Smooth muscle cell of the brain vasculature (primary cell): Measurements from ENCODE around the gene MAML3.

Experiments used
- DNase-seq: peaks from one replicate; pipeline ENCODE4 v3.0.0-alpha.2; 2012; ENCODE audit warnings: low read depth, low spot score

MAML3 gene

DNA sequence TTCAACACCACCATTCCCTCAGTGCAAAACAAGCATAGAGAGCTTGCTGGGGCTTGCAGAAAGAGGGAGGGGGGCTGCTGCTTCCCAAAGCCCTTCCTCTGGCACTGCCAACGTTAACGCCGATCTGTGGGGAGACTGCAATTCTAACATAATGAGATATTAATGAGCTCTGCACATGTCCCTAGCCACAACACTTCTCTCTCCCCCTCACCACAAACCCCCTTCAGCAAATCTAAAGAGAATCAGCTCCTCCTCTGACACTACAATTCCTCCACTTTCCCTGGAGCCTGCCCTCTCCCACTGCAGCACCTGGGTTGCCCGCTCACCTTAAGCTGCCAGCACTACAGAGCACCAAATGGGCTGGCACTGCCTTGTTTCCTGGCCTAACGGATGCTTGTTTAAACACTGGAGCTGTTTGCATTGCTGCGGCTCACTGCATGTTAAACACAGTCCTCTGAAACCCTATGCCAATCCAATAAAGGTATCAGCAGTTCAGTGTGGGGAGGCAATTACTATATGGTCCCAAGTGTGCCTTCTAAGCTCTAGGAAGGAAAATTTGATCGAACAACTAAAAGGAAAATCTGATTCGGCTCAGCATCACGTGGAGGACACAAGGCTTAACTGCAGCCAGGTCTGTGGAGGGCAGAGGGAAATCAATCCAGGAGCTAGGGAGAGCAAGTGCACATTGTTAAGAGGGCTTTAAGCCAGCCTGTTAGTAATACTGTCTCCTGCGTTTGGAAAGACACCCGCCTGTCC lies 232.4 kb downstream of the MAML3 start:
- no peak for DNase-seq

DNA sequence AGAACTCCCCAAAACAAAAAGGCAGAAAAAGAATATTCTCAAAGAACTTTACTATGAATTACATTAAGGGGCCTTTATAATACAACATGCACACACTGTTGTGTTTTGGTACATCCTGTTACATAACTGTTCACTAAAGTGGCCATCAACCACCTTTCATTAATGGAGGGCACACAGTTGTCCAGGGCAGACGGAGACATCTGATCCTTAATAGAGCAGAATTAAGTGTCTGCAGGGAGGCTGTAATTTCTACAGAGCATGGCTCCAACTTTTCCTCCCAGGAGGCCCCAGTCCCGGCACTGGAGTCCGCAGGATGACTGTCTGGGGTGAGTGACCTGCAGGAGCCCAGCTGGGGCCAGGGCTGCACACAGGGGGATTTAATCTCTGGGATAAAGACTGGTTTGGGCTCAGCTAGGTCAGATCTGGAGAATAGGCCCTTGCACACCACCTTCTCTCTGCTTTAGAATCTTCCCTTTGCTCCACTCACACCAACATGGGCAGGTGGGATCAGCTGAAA lies 233.4 kb downstream of the MAML3 start:
- DNase-seq, result no peak

DNA sequence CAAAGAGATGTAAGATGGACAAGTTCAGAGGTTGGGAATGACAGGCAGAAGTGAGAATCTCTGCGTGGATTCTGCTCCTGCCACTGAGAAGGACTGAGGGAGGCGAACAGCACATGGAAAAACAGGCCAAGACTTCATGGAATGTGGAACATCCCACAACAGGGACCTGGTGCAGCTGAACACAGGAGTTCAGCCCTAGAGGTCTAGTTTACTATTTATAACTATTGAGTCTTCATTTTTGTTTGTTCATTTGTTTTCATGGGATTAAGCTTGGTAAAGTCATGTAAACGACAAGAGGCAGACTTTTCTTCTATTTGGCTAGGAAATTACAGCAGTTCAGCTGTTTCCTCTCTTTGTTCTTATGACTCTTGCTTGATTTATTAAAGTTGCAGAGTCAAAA lies 234.5 kb downstream of the MAML3 start:
- no peak for DNase-seq

DNA sequence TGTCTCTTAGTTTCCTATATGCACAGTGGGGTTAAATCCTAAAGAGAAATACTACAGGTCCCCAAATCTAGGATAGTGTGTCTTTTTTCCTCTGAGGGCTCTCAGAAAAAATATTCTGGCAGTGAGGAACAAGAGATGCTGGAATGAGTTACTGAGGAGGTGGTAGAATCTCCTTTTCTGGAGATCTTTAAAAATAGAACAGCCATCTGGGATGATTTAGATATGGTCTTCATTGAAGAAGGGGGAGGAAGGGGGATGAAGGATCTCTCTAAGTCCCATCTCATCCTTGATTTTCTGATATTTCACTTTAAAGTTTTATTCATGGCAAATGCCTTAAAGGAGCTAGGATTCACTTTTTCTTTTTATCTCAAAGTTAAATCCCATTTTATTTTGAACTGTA lies 235.0 kb downstream of the MAML3 start:
- DNase-seq, result no peak

DNA sequence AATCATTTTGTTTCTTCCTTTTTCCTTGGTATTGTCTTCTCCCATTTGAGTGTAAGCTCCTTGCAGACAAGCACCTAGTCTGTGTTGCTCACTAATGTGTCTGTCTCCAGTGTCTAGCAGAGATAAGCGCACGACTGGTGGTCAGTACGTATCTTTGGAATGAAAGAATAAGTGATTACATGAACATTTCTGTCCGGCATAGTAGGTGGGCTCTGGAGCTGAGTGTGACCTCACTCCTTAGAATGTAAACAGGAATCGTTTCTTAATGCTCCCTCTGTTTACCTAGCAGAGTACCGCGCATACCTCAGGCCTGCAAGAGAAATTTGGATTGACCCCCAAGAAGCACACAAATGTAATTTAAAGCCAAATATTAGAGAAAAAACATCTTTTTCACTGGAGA lies 235.4 kb downstream of the MAML3 start:
- no peak for DNase-seq

DNA sequence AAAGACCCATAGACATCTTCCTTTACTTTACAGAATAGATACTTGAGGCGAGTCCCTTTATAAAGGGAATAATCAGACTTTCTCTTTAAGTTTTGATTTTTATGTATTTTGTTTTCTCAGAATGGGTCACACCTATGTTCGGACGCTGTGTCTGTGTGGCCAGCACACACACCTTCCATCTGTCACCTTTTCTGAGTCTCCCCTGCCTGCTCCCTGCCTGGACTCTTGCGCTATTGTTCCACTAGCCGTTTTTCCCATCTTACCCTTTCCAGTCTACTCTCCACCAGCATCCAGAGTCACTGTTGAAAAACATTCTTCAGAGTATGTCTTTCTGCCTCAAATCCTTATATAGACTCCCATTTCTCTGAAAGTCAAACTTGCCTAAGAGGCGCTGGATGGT lies 236.1 kb downstream of the MAML3 start:
- DNase-seq, result no peak

DNA sequence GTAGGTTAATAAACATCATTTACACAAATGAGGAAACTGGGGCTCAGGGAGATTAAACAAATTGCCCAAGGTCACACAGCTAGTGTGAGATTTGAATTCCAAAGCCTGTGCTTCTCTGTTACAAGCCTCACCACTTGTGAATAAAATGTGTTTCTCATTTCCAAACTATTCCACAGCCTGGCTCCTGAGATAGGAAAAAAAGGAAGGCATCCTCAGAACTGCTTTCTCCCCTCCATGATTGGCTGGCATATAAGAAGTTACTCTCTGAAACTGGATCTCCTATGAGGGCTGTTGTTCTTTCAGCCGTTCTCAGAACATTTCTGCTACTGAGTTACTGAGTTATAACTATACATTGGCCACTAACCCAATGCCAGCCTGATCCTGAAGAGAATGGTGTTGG lies 237.9 kb downstream of the MAML3 start:
- DNase-seq, result no peak

DNA sequence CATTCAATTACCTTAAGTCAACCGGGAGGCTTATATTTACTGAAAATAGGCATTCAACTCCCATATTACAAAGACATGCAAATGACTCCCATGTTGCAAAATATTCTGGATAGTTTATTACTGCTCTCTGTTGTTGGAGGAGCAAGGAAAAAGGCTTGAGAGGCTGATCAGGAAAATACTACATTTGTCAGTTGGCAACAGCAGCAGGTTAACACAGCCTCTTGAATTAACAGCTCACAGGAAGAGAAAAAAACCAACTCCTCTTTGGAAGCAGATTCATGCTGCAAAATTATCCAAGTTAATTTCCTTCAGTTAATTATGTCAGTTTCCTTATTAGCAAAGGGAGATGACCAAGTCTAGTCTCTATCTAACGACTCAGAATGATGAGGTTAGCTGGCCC lies 238.9 kb downstream of the MAML3 start:
- DNase-seq, result no peak

DNA sequence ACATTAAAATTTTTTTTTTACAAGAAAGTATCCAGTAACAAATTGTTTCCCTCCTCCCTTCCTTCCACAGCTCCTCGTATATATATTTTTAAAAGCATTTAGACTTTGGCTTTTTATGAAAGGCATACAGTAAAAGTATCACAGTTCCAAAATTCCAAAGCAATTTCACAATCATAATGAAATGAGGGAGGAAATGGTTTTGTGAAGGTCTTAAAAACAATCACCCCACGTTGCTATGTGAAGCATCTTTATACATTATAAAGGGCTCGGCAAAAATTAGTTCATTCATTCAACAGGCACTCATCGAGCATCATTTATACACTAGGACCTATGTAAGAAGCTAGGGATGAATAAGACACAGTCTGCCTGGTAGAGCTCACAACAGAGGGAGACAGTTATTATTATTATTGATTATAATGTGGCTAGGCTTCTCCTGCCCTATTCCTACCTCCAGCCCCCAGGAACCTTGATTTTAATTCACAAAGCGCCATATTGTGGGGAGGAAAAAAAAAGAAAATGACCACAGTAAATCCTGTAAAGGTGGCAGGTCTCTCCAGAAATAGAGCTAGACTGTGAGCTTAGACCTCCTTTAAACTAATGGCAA lies 239.9 kb downstream of the MAML3 start:
- DNase-seq, result no peak

DNA sequence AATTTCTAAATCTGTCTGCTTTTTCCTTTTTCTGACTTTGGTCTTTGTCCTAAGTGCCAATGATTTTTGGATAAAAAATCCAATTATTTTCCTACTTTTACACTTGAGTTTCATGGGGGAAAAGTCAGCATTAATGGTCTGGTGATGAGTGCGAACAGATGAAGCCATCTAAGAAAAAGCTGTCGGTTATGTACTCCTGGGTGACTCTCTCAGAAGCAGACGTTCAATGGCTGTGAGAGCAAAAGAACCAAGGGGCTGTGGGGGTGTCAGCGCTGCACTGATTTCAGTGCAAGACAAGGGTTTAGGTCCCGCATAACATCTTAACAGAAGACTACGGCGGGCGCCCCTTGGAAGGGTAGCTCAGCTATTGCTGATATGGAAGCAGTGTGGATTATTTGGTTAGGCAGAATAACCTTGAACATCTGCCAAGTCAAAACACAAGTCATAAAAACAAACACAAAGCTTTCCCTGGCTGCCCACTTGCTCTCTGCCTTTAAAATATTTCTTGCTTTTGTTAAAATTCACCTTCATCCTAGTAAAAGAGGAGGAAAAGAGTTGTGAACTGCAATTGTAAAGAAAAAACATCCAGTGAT lies 240.5 kb downstream of the MAML3 start:
- DNase-seq, result no peak

DNA sequence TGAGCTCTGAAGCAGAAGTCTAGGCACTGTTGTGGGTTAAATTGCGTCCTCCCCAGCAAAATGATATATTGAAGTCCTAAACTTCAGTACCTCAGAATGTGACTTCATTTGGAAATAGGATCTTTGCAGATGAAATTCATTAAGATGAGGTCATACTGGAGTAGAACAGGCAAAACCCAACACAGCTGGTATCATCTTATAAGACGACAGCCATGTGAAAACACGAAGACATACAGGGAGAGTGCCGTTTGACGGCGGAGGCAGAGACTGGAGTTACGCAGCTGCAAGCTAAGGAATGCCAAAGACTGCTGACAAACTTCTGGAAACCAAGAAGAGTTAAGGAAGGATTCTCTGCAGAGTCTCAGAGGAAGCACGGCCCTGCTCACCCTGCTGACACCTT lies 241.5 kb downstream of the MAML3 start:
- DNase-seq, result no peak

DNA sequence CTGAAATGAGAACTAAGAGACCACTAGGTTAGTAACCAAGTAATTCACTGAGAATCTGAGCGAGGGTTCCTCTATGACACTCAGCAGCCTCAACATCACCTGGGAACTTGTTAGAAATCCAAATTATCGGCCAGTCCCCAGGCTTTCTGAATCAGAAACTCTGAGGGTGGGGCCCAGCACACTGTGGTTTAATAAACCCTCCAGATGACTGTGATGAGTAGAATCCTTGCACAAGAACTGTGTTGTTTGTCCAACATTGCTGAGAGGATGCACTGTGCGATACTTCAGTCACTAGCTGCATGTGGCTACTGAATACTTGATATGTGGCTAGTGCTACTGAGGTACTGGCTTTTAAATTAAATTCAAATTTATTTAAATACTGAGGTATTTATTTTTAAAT lies 243.9 kb downstream of the MAML3 start:
- DNase-seq, result no peak

DNA sequence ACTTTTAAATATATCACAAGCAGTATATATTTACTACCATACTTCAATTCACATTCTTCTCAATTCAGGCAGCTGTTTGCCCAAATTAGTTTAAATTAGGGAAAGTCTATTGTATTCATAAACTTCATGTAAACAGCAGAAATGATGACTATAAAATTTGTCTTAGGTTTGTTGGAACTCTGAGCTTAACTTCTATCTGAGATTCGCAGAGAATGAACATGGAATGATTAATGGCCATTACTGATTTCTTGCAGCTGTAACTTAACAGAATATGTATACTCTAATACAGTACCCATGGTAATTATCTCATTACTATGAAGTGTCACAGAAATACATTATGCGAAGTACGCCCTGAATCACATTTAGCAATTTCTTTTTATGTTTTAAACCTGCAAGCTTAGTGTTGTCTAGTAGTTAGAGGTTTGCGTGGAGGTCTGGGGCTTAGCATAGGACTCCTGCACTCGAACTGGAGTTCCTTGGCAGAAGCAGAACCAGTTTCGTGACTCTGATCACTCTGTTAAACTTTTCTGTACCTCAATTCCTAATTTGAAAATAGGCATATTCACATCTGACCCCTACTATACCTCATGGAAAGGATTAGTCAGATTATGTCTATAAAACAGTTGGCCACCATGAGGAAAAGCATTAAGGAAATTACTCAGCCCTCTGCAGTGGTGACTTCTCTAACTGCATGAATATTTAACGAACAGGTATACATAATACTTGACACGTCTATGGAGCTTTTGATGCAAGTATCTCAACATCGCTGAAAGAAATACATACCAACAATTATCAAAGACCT lies 245.1 kb downstream of the MAML3 start:
- DNase-seq, result no peak

DNA sequence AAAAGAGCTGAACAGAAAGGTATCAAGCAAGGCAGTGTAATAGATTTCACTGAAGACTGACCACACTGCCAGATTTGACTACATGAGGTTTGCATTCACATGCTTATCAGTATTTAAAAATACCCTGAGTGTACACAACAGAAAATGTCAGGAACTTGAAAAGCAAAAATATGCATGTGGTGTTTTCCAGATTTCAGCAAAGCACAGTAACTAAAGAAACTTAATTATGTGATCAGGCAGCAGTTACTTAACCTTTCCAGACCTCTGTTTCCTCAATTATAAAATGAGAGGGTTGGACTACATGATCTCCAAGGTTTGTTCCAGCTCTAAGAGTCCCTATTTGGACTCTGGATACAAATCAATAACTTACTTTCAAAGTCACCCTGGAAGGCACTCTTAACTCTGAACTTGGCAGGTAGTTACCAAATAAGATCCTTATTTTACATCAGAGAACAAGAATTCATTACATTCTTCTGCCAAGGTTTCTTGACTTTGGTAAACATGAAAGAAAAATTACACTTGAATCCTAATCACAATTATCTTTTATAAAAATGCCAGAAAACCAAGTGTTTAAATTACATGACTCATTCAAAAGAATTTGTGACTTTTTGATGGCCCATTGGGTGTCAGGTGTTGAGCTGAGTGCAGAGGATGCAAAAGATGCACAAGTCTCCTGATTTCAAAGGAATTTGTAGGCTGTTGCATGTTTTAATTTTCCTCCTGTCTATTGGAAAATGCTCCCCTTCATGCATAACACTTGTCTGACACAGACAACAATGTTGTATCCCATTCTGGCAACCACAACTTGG lies 246.8 kb downstream of the MAML3 start:
- DNase-seq, result no peak

DNA sequence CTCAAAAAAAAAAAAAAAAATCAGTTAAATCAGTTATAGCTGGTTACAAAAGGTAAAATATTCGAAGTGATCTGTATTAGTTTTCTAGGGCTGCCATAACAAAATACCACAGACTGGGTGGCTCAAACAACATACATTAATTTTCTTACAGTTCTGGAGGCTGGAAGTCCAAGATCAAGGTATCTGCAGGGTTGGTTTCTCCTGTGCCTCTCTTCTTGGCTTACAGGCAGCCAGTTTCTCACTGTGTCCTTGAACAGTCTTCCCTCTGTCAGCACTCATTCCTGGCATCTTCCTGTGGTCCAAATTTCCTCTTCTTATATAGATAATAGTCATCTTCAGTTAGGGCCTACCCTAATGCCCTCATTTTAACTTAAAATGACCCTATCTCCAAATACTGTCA lies 248.5 kb downstream of the MAML3 start:
- DNase-seq, result no peak

DNA sequence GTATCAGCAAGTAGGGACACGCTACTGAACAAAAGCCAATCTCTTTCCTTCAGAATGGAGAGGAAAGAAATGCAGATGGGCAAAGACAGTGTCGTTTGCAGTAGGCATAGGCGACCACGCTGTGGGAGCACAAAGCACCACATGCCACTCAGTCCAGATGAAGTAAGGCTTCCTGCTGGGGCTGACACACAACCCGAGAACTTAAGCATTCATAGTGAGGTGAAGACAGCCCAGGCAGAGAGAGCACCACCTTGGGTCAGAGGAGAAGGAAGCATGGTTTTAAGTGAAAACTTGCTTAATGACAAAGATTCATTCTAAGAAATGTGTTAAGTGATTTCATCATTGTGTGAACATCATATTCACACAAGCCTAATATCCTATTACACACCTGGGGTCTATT lies 249.6 kb downstream of the MAML3 start:
- no peak for DNase-seq

DNA sequence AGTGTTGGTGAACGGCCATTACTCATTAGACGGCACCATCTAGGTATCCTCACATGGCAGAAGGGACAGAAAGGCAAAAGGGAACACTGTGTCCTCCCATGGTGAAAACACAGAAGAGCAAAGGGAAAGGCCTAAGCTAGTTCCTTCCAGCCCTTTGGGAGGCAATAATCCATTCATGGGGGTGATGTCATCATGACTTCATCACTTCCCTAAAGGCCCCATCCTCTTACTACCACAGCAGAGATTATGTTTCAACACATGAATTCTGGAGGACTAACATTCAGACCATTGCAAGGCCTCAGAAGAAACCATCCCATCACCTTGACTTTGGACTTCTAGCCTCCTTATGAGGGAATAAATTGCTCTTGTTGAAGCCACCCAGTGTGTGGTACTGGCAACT lies 250.1 kb downstream of the MAML3 start:
- no peak for DNase-seq

DNA sequence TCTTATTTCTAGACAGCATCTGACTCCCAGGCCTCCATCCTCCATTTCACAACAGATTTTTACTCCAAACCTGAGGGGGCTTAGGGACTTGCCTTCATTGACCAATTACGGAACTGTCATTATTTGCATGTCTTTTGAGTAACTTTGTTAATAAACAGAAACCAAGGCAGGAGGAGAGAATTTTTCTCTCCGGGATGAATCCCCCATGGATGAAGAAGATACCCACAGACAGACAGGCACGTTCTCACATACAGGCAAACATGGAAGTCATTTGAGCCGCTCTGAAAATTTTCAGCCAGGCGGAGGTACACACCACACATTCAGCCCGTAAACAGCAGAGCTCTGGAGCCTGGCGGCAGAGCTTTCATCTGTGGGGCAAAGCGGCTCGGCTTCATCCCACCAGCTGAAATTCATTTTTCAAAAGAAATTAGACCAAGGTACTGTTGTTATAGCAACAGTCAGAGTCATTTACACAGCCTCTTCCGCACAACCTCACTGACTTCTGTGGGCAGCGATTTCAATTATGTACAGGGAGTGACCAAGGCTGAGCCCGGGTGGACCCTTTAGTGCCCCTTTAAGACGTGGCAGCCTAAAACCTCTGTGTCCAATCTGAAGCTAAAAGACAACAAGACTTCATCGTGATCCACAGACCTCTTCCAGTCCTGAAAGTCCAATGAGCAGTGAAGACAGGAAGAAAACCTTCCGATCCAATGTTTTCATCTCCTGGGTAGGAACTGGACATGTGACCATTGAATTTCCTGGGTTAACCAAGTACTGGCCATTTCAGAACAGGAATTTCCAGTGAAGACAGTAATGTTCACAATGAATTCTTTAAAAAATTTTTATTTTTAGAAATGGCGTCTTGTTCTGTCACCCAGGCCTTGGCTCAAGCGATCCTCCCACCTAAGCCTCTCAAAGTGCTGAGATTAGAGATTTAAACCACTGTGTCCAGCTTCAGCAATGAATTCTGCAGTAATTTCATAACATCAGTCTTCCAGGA lies 251.4 kb downstream of the MAML3 start:
- DNase-seq, result no peak

DNA sequence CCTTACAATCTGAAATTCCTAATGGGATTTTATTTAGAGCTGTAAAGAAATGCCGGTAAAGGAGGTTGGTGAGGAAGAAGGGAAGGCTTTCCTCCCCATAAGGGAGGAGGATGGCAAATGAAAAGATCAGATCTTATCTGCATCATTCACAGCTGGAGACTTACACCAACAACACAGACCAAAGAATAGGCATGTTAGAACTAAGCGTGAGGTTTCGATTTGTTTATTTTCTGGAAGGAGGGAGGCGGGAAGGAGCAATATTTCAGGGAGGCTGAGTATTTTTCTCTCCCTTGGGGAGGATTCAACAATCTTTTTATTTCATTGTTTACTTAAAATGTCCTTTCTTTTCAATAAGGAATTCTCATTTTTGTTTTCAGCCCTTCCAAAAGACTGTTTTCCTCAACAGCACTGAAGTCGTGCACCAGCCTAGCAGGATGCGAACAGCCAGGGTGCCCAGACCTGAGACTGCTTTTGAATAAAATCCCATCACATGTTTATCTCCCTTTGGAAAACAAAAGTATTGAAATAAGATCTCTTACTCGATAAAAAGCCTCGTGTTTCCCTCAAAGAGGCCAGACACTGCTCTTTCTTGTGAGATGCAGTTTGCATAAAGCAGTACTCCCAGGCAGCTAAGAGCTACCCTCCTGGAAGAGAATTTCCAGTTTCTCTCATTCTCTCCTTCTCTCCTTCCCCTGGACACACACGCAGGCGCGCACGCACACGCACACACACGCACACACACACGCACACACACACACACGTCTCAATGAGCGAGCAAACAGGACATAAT lies 252.3 kb downstream of the MAML3 start:
- DNase-seq, result no peak
